Right ventricle myocardium superior (tissue), 1 donor: Measurements from ENCODE around the gene SLC24A3. TPM values are rescaled to one million over a fixed set of nuclear protein-coding genes. Genes with fewer than 3 reads are reported as not detected.

Source experiments
- ATAC-seq: fragments of 200-7000 bp; cut with Tn5 transposase; one replicate; pipeline ENCODE4 v1.9.1; 2020; ENCODE audit warnings: mild to moderate bottlenecking; ENCODE audit not compliant: poor library complexity
- DNase-seq: peaks from one replicate; pipeline ENCODE4 v3.0.0-alpha.2; 2020
- intact Hi-C: fragments of 100-400 bp; cut with DNase I; formaldehyde crosslinking; loops from one replicate; pipeline ENCODE4 v1.11.2; 2022
- total RNA-seq: library from RNA; stranded (reverse); fragmentation: NEBNext Ultra II Directional; extraction: Animal tissue kit (Norgen Biotek cat#: 25700); gene quantifications from one replicate; pipeline ENCODE4 v1.2.1, GENCODE V29; 2021
- donor health status: DM: no; HTN: yes; CAD: no; lungs with severe emphysema.

Gene SLC24A3
- total RNA-seq, 1 donor from 2014 or later = 0.62 TPM

GRCh38 chr20:19322061-19322985, 109.9 kb downstream of the SLC24A3 start:
- ATAC-seq (no peak), DNase-seq (no peak)
- intact Hi-C loops = no loop called here

GRCh38 chr20:19327401-19327800, 115.0 kb downstream of the SLC24A3 start:
- no peak for ATAC-seq
- DNase-seq = no peak
- intact Hi-C loops = no loop called here

- ATAC-seq = no peak
- intact Hi-C loops = no loop called here
- no peak for DNase-seq
These were observed 116.2 kb downstream of the SLC24A3 start for GRCh38 chr20:19328676-19329075.

- intact Hi-C loops = no loop called here
- no peak for ATAC-seq
- DNase-seq = no peak
These were observed 117.6 kb downstream of the SLC24A3 start for GRCh38 chr20:19330038-19330437.

GRCh38 chr20:19330731-19331130, 118.3 kb downstream of the SLC24A3 start:
- ATAC-seq (no peak), DNase-seq (no peak)
- intact Hi-C loops = no loop called here

GRCh38 chr20:19333563-19333962, 121.1 kb downstream of the SLC24A3 start:
- DNase-seq = no peak
- intact Hi-C loops = no loop called here
- no peak for ATAC-seq

- ATAC-seq = no peak
- intact Hi-C loops = no loop called here
- no peak for DNase-seq
These were observed 122.9 kb downstream of the SLC24A3 start for GRCh38 chr20:19335341-19335740.

GRCh38 chr20:19335916-19336315, 123.5 kb downstream of the SLC24A3 start:
- ATAC-seq (no peak), DNase-seq (no peak)
- intact Hi-C loops = no loop called here

GRCh38 chr20:19336631-19337030, 124.2 kb downstream of the SLC24A3 start:
- ATAC-seq = no peak
- intact Hi-C loops = no loop called here
- DNase-seq = no peak

GRCh38 chr20:19338380-19338779, 125.9 kb downstream of the SLC24A3 start:
- DNase-seq (no peak), ATAC-seq (no peak)
- intact Hi-C loops = no loop called here

GRCh38 chr20:19338960-19339359, 126.5 kb downstream of the SLC24A3 start:
- intact Hi-C loops = no loop called here
- no peak for DNase-seq
- ATAC-seq = no peak

GRCh38 chr20:19341348-19342053, 129.1 kb downstream of the SLC24A3 start:
- intact Hi-C loops = no loop called here
- DNase-seq (no peak), ATAC-seq (peak; percentile 82)

- ATAC-seq = no peak
- intact Hi-C loops = no loop called here
- DNase-seq = no peak
These were observed 131.9 kb downstream of the SLC24A3 start for GRCh38 chr20:19344341-19344740.

- peak; percentile 62 for ATAC-seq
- intact Hi-C loops = no loop called here
- no peak for DNase-seq
These were observed 135.6 kb downstream of the SLC24A3 start for GRCh38 chr20:19347943-19348456.

- ATAC-seq (no peak), DNase-seq (no peak)
- intact Hi-C loops = no loop called here
These were observed 136.1 kb downstream of the SLC24A3 start for GRCh38 chr20:19348582-19348981.

GRCh38 chr20:19349879-19350278, 137.4 kb downstream of the SLC24A3 start:
- intact Hi-C loops = no loop called here

GRCh38 chr20:19351542-19351941, 139.1 kb downstream of the SLC24A3 start:
- intact Hi-C loops = no loop called here
- no peak for ATAC-seq
- no peak for DNase-seq

More at GRCh38 chr20:19349879-19350278, 137.4 kb downstream of the SLC24A3 start:
- ATAC-seq = no peak
- DNase-seq = no peak

GRCh38 chr20:19354950-19355349, 142.5 kb downstream of the SLC24A3 start:
- no peak for ATAC-seq
- intact Hi-C loops = no loop called here
- DNase-seq = no peak

GRCh38 chr20:19361790-19362189, 149.3 kb downstream of the SLC24A3 start:
- ATAC-seq (no peak), DNase-seq (no peak)
- intact Hi-C loops = no loop called here

GRCh38 chr20:19363476-19363875, 151.0 kb downstream of the SLC24A3 start:
- intact Hi-C loops = no loop called here
- no peak for ATAC-seq
- DNase-seq = no peak
